HG03342 (cell line): ENCODE results near the gene HERC4.
"Not testable (repeated sequence)": the region's sequence is repeated elsewhere in the genome, so short reads cannot be mapped to it uniquely, and the experiment has no call there.

Experiments used
- ATAC-seq: cut with Tn5 transposase; IDR thresholded peaks from one replicate; pipeline ENCODE4 v1.9.1; 2021; ENCODE audit warnings: mild to moderate bottlenecking, moderate library complexity; ENCODE audit not compliant: unreplicated experiment

HERC4 gene

DNA sequence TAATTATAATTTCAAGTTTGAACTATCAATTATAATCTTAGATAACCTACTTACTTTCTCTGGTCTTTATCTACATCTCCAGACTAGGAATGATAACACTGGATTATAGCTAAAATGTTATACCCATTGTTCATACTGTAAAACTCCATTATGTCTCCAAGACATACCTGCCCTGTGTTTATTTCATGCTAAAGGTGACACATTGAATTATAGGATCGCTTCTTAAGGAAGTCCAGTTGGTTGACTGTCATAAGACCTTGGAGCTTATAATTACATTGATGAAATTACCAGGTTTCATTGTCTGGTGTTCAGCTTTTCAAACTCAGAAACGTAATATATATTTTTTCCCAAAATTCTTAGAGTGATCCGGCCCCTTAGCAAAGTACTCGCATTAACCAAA lies 15.5 kb upstream of the HERC4 start:
- no peak for ATAC-seq

- peak; percentile 52 for ATAC-seq
Measured at GRCh38 chr10:68088740-68089139, 13.7 kb upstream of the HERC4 start.

DNA sequence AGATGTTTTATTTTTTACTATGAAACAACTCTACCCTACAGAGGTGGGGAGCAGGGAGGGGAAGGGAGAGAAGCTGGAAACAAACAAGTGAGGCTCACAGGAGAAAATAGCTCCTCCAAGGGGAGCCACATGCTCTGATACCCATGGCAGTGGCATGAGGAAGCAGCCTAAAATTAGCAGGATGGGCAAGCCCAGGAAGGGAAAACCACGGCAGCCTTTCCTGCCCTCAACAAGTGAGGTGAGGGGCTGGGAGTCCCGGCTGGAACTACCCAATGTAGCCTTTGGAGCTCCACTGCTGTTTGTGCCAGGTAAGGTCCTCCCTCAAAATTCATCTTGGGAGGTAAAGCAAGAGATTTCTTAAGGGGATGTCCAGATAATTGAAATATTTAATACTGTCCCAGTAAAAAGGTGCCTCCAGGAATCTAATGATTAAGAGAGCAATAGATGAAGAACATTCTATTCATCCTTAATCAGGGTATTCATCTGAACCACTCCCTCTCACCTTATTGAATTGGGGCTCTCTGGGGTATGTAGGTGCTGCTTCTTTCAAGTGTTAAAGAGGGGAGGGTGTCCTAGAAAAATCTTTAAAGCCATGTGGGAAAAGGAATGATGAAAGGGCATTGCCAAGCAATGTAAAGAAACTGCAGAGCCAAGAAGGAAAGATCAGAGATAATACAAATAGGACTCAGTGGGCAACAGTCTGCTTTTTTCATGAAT lies 12.8 kb upstream of the HERC4 start:
- no peak for ATAC-seq

- ATAC-seq, result no peak
Measured at GRCh38 chr10:68086910-68087684, 12.0 kb upstream of the HERC4 start.

DNA sequence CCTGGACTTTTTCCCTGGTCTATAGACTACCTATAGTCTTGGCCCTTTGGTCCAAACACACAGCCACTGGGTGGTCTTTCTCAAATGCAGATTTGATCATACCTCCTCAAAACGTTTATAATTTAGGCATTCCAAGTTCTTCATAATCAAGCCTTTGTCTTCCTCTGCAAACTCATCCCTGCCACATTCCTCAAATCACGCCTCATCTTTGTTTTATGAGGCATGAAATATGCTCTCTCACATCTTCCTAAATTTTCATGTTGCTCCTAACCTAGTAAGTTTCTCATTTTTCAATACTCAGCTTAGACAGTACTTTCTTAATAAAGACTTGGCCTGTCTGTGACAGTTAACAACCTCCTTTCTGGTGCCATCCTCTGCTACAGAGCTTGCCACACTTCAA lies 10.9 kb upstream of the HERC4 start:
- no peak for ATAC-seq

GRCh38 chr10:68084469-68084868 lies 9.4 kb upstream of the HERC4 start:
- no peak for ATAC-seq

DNA sequence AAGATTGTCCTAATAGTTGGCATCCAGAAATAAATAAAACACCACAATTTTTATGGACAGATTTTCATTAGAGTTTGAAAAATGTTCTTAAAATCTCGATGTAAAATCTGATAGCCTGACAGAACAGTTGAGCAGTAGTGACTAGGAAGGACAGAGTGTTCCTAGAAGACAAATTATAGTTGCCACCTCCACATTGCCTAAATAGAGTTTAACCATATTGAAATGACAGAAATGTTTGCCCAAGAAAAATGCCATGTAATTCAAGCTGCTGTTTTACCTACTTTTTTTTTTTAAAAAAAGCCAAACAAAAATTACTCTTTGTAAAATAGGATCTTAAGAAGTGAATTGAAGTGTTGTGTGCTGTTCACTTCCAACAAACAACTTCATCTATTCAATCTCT lies 8.9 kb upstream of the HERC4 start:
- ATAC-seq, result no peak

- no peak for ATAC-seq
Measured at GRCh38 chr10:68082872-68083271, 7.8 kb upstream of the HERC4 start.

DNA sequence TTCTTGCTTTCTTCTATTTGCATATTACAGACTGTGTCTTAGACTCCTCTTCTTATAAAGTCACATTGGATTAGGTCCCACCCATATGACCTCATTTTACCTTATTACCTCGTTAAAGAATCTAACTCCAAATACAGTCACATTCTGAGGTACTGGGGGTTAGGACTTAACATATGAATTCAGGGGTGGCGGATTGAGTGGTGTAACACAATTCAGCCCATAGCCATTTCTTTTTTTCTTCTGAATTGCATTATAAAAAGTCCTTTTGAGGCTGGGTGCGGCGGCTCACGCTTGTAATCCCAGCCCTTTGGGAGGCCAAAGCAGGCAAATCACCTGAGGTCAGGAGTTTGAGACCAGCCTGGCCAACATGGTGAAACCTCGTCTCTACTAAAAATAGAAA lies 6.8 kb upstream of the HERC4 start:
- no peak for ATAC-seq

DNA sequence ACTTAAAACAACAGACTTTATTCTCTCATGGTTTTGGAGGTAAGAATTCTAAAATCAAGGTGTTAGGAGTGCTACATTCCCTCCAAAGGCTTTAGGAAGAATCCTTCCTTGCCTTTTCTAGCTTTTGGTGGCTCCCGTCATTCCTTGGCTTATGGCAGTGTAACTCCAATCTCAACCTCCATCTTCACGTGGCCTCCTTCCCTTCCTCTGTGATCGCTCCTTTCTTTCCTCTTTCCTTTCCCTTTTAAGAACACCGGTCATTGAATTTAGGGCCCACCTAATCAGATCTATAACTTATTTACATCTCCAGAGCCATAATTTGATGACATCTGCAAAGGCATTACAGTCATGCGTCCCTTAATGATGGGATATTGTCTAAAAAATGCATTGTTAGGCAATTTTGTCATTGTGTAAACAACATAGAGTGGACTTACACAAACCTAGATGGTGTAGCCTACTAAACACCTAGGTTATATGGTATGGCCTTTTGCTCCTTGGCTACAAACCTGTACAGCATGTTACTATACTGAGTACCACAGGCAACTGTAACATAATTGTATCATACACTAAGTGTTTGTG lies 5.9 kb upstream of the HERC4 start:
- ATAC-seq, result no peak

DNA sequence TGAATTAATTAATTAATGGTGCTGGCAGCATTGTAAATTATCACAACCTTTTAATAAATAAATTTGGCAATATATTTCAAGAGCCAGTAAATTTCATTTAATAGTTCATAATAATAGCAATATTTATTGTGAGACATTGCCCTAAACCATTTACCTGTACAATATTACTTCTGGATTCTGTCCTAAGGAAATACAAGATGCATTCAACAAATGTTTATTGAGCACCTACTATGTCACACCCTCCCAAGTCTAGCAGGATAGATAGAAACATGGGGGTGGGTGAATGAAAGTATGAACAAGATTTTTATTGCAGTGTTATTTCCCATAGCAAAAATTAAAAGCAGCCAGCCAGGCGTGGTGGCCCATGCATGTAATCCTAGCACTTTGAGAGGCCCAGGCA lies 4.4 kb upstream of the HERC4 start:
- no peak for ATAC-seq

DNA sequence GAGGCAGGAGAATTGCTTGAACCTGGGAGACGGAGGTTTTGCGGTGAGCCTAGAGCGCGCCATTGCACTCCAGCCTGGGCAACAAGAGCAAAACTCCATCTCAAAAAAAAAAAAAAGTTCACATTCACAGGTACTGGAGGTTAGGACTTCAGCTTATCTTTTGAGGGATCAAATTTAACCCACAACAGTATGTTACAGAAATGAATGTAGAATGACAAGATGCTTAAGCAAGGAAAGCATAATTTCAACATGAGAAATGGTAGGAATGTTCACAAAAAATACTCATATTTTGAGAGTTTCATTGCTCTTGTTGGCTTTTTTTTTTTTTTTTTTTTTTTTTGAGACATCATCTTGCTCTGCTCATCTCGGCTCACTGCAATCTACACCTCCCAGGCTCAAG lies 1.9 kb upstream of the HERC4 start:
- ATAC-seq, result no peak

- not testable (repeated sequence) for ATAC-seq
Measured at GRCh38 chr10:68076081-68076480, 998 bp upstream of the HERC4 start.

DNA sequence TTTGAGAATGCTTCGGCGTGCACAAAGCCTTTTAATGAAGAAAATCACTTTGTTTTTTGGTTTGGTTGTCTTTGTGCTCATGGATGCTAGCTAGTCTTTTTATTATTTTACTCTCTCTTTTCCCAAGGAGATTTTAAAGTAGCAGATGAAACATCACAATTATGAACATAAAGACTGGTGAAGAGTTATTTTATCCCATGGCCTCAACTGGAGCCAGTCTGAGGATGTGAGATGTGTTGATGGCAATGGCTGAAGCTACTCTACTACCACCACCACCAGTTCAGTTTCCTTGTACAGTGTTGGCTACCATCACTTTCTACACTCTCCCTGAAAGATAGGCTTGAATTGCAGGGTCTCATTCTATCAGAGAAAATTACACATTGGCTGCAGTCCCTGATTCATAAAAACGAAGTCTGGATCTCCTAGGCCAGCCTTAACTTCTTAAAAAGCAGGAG lies 494 bp upstream of the HERC4 start:
- no peak for ATAC-seq

DNA sequence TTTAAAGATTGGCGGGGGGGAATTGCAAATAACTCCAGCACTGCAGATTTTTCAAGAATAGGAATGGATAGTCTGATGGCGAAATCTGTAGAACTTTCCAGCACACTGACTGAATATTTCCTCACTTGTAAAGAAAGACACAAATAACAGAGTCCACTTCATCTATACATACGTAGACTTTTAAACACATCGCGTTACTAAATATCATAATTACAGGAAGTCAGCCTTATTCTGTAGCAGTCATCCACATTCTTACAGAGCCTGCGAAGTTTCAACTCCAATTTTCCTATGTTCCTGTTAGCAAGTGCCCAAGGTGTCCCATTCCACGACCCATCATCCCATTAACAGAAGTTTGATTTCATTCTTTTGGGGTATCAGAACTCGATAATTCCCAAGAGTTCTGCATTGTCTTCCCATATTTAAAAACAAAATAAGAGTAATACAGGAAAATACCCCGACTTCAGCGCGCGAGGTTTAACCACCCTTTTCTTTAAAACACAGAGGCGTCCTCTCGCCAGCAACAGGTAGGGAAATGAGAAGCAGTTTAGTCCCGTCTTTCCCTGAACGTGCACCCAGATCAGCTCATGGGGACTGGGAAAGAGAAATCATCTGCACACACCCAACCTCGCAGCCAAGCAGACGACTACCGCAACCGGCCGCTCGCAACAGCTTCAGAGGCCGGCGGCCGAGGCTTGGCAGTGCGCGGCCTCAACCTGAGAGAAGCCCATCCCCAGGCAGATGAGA lies 880 bp downstream of the HERC4 start:
- no peak for ATAC-seq

DNA sequence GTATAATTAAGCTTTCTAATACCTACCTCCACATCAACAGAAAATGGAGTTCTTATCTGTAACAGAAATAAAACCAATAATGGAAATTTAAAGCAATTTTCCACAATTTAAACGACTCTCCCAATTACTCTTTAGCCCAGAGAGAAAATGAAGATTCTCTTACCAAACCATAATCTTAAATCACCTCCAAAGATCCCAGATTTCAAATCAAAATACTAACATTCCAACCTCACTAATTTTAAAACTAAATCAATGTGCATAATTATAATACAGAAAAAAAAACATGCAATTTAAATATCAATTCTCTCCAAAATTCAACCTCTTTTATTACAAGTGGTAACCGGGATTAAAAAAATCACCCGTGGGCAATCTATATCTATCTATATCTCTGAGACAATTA lies 1.5 kb downstream of the HERC4 start:
- ATAC-seq, result no peak

GRCh38 chr10:68067508-68067907 lies 7.6 kb downstream of the HERC4 start:
- no peak for ATAC-seq

- no peak for ATAC-seq
Measured at GRCh38 chr10:68067029-68067428, 8.1 kb downstream of the HERC4 start.

- no peak for ATAC-seq
Measured at GRCh38 chr10:68053553-68053952, 21.5 kb downstream of the HERC4 start.

GRCh38 chr10:68052463-68052862 lies 22.6 kb downstream of the HERC4 start:
- ATAC-seq, result no peak

- no peak for ATAC-seq
Measured at GRCh38 chr10:68049289-68050078, 25.6 kb downstream of the HERC4 start.
